Suprapubic skin (tissue), 4 donors: ENCODE data around the gene ATF7IP2.

Experiments
- CTCF ChIP-seq, 2 donors: fragments of 200-600 bp in 1 of 2; fragments of 450-650 bp in 1 of 2; sonication (generic) in 1 of 2; IDR thresholded peaks; one replicate each; pipeline ENCODE4 v1.5.1; 2016 to 2019; ENCODE audit warnings: antibody characterized with exemption in 2 of 2, mild to moderate bottlenecking in 1 of 2, moderate library complexity in 1 of 2
- EP300 ChIP-seq: sonication (generic); formaldehyde crosslinking; IDR thresholded peaks from one replicate; pipeline ENCODE4 v1.6.1; 2017; ENCODE audit warnings: antibody characterized with exemption
- POLR2A ChIP-seq, 2 donors: fragments of 450-650 bp; IDR thresholded peaks; one replicate each; pipeline ENCODE4 v1.6.1; 2017; ENCODE audit warnings: antibody characterized with exemption in 2 of 2, mild to moderate bottlenecking in 2 of 2, moderate library complexity in 2 of 2
- POLR2AphosphoS5 ChIP-seq, 3 donors: sonication (generic); formaldehyde crosslinking; IDR thresholded peaks; one replicate each; pipeline ENCODE4 v1.6.1; 2017; ENCODE audit warnings: antibody characterized with exemption in 3 of 3

GRCh38 chr16:10509534-10510025, 123.7 kb downstream of the ATF7IP2 start:
- no peak for TF ChIP-seq POLR2AphosphoS5 (IDR thresholded peaks at IDR 0.05)
- TF ChIP-seq EP300: no peak
- no peak for TF ChIP-seq POLR2A (IDR thresholded peaks at IDR 0.05)
- TF ChIP-seq CTCF (IDR thresholded peaks at IDR 0.05): peak; percentile 70 to 80
